ENCODE measurements around the gene GLOD5. TPM values are rescaled to one million over a fixed set of nuclear protein-coding genes. Genes with fewer than 3 reads are reported as not detected.

Gene GLOD5
- total RNA-seq, 1 donor from 2014 or later: not detected

DNA sequence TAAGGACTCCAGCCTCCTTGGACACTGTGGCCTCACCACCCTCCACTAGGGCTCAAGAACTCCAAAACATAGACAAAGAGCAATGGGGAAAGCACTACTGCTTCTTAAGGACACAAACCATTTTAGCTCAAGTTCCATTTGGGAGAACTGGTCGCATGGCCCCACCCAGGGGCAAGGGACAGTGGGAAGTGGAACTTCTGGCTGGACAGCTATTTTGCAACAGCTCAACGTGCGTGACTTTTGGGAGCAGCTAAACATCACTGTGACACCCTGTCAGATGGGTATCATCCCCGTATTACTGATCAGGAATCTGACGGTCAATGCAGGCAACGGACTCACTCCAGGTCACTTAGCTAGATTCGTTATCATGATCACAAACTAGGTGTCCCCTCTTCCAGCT, 9.0 kb upstream of the GLOD5 start:
- no peaks in the 10 kb centered on the region for H3K9me3 Mint-ChIP-seq (ENCODE audit: unreplicated experiment)
- TF ChIP-seq, protein P1, sequence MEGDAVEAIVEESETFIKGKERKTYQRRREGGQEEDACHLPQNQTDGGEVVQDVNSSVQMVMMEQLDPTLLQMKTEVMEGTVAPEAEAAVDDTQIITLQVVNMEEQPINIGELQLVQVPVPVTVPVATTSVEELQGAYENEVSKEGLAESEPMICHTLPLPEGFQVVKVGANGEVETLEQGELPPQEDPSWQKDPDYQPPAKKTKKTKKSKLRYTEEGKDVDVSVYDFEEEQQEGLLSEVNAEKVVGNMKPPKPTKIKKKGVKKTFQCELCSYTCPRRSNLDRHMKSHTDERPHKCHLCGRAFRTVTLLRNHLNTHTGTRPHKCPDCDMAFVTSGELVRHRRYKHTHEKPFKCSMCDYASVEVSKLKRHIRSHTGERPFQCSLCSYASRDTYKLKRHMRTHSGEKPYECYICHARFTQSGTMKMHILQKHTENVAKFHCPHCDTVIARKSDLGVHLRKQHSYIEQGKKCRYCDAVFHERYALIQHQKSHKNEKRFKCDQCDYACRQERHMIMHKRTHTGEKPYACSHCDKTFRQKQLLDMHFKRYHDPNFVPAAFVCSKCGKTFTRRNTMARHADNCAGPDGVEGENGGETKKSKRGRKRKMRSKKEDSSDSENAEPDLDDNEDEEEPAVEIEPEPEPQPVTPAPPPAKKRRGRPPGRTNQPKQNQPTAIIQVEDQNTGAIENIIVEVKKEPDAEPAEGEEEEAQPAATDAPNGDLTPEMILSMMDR (IDR thresholded peaks at IDR 0.05; ENCODE audit: unreplicated experiment): no peak
- no peaks in the 10 kb centered on the region for H3K36me3 Mint-ChIP-seq (ENCODE audit: low read depth, unreplicated experiment)
- peaks cover 4% of the 10 kb centered on the region for H3K27me3 Mint-ChIP-seq (ENCODE audit: unreplicated experiment)
- H3K4me3 Mint-ChIP-seq (ENCODE audit: unreplicated experiment): no peak overlapping the region
- no peak overlapping the region for H3K27ac Mint-ChIP-seq (ENCODE audit: unreplicated experiment)
- no peak for DNase-seq (ENCODE audit: low spot score)
- H3K4me1 Mint-ChIP-seq (ENCODE audit: unreplicated experiment): no peaks in the 10 kb centered on the region

GRCh38 chrX:48753708-48754228, 7.8 kb upstream of the GLOD5 start:
- H3K27ac Mint-ChIP-seq (ENCODE audit: unreplicated experiment): no peak overlapping the region
- no peaks in the 10 kb centered on the region for H3K9me3 Mint-ChIP-seq (ENCODE audit: unreplicated experiment)
- H3K4me3 Mint-ChIP-seq (ENCODE audit: unreplicated experiment): no peak overlapping the region

GRCh38 chrX:48754238-48754637, 7.3 kb upstream of the GLOD5 start:
- no peaks in the 10 kb centered on the region for H3K9me3 Mint-ChIP-seq (ENCODE audit: unreplicated experiment)
- H3K4me3 Mint-ChIP-seq (ENCODE audit: unreplicated experiment): no peak overlapping the region
- no peak overlapping the region for H3K27ac Mint-ChIP-seq (ENCODE audit: unreplicated experiment)
- no peaks in the 10 kb centered on the region for H3K36me3 Mint-ChIP-seq (ENCODE audit: low read depth, unreplicated experiment)
- H3K4me1 Mint-ChIP-seq (ENCODE audit: unreplicated experiment): no peaks in the 10 kb centered on the region
- TF ChIP-seq, protein P1 (IDR thresholded peaks at IDR 0.05; ENCODE audit: unreplicated experiment): no peak
- peaks cover 4% of the 10 kb centered on the region for H3K27me3 Mint-ChIP-seq (ENCODE audit: unreplicated experiment)
- DNase-seq (ENCODE audit: low spot score): no peak

More at GRCh38 chrX:48753708-48754228, 7.8 kb upstream of the GLOD5 start:
- H3K4me1 Mint-ChIP-seq (ENCODE audit: unreplicated experiment): no peaks in the 10 kb centered on the region
- TF ChIP-seq, protein P1 (IDR thresholded peaks at IDR 0.05; ENCODE audit: unreplicated experiment): no peak
- no peaks in the 10 kb centered on the region for H3K36me3 Mint-ChIP-seq (ENCODE audit: low read depth, unreplicated experiment)
- peaks cover 4% of the 10 kb centered on the region for H3K27me3 Mint-ChIP-seq (ENCODE audit: unreplicated experiment)
- no peak for DNase-seq (ENCODE audit: low spot score)

DNA sequence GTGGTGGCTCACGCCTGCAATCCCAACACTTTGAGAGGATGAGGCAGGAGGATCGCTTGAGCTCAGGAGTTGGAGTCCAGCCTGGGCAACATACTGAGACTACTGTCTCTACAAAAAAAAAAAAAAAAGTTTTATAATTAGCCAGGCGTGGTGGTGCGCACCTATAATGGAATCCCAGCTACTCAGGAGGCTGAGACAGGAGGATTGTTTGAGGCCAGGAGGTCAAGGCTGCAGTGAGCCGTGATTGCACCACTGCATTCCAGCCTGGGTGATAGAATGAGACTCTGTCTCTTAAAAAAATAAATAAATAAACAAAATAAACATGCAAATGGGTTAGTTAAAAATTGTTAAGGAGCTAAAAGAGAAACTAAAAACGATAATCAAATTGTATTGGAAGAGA, 7.7 kb downstream of the GLOD5 start:
- Mint-ChIP-seq H3K4me3 (ENCODE audit: unreplicated experiment) (no peak overlapping the region), H3K4me1 (ENCODE audit: unreplicated experiment) (no peaks in the 10 kb centered on the region), H3K27me3 (ENCODE audit: unreplicated experiment) (no peaks in the 10 kb centered on the region), H3K9me3 (ENCODE audit: unreplicated experiment) (no peaks in the 10 kb centered on the region), H3K27ac (ENCODE audit: unreplicated experiment) (no peak overlapping the region), H3K36me3 (ENCODE audit: low read depth, unreplicated experiment) (no peaks in the 10 kb centered on the region)
- DNase-seq (ENCODE audit: low spot score): no peak
- TF ChIP-seq, protein P1 (IDR thresholded peaks at IDR 0.05; ENCODE audit: unreplicated experiment): no peak

GRCh38 chrX:48770296-48770695, 8.7 kb downstream of the GLOD5 start:
- TF ChIP-seq, protein P1 (IDR thresholded peaks at IDR 0.05; ENCODE audit: unreplicated experiment): no peak
- H3K9me3 Mint-ChIP-seq (ENCODE audit: unreplicated experiment): no peaks in the 10 kb centered on the region
- no peak overlapping the region for H3K27ac Mint-ChIP-seq (ENCODE audit: unreplicated experiment)
- no peak for DNase-seq (ENCODE audit: low spot score)
- no peak overlapping the region for H3K4me3 Mint-ChIP-seq (ENCODE audit: unreplicated experiment)
- H3K4me1 Mint-ChIP-seq (ENCODE audit: unreplicated experiment): no peaks in the 10 kb centered on the region
- H3K36me3 Mint-ChIP-seq (ENCODE audit: low read depth, unreplicated experiment): no peaks in the 10 kb centered on the region
- peaks cover 2% of the 10 kb centered on the region for H3K27me3 Mint-ChIP-seq (ENCODE audit: unreplicated experiment)

Measured in endothelial cell (in vitro differentiated cells).